Measurements from ENCODE around the gene STRA8. TPM values are rescaled to one million over a fixed set of nuclear protein-coding genes. Genes with fewer than 3 reads are reported as not detected.

Gene STRA8
- total and polyA plus RNA-seq, 7 experiments from 2014 or later, result not detected

GRCh38 chr7:135201350-135201749 is 32.3 kb upstream of the STRA8 start:
- H3K36me3 ChIP-seq (ENCODE audit: control insufficient read depth in 2 of 3, insufficient read depth in 3 of 3, low read length in 3 of 3), result peaks cover 4 to 81% (median 22%) of the 10 kb centered on the region in 3 experiments

DNA sequence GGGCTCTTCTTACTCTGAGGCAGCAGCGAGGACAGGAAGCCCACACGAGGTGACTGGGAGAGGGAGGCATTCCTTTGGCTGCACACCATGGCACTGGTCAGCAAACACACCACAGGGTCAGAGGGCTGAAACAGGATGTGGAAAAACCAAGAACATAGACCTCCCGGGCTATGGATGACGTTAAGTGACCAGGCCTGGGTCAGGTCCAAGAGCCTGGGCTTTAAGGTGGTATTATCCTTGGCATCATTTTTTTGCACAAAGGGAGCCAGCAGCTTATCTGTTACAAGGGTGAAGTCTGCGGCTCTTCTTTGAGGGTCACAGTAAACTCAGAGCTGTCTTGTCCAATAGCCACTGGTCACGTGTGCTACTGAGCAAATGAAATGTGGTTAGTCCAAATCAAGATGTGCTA is 29.3 kb upstream of the STRA8 start:
- H3K36me3 Mint-ChIP-seq, result peaks cover 0 to 68% (median 33%) of the 10 kb centered on the region in 5 donors
- POLR2A ChIA-PET, result no interaction called here
- no peaks in the 10 kb centered on the region for H3K27me3 ChIP-seq (ENCODE audit: control insufficient read depth in 2 of 2, insufficient read depth in 2 of 2, low read length in 2 of 2)
- H3K4me3 ChIP-seq (ENCODE audit: low read length), result no peak overlapping the region
- no peaks in the 10 kb centered on the region for H3K4me1 ChIP-seq (ENCODE audit: control insufficient read depth in 2 of 2, insufficient read depth in 2 of 2, low read length in 2 of 2)
- CTCF ChIA-PET, result no interaction called here
- H3K27ac Mint-ChIP-seq, result peak overlapping the region in 1 of 9 donors; percentile 31
- H3K36me3 ChIP-seq (ENCODE audit: control insufficient read depth in 2 of 3, insufficient read depth in 3 of 3, low read length in 3 of 3), result peaks cover 4 to 57% (median 11%) of the 10 kb centered on the region in 3 experiments
- no peaks in the 10 kb centered on the region for H3K9me3 ChIP-seq (ENCODE audit: control insufficient read depth in 2 of 3, low read length in 3 of 3)
- no peak overlapping the region for H3K27ac ChIP-seq (ENCODE audit: low read depth, low read length)
- H3K27me3 Mint-ChIP-seq, result no peaks in the 10 kb centered on the region
- peaks cover 25 to 67% (median 48%) of the 10 kb centered on the region in 7 donors for H3K4me1 Mint-ChIP-seq
- intact Hi-C loops (cut with micrococcal nuclease), result no loop called here
- ATAC-seq, result no peak
- H3K9me3 Mint-ChIP-seq, result no peaks in the 10 kb centered on the region
- no peak overlapping the region for H3K4me3 Mint-ChIP-seq
- DNase-seq, result no peak

More at GRCh38 chr7:135201350-135201749, 32.3 kb upstream of the STRA8 start:
- Histone ChIP-seq H3K27ac (ENCODE audit: low read depth, low read length) (no peak overlapping the region), H3K4me3 (ENCODE audit: low read length) (no peak overlapping the region), H3K4me1 (ENCODE audit: control insufficient read depth in 2 of 2, insufficient read depth in 2 of 2, low read length in 2 of 2) (no peaks in the 10 kb centered on the region), H3K9me3 (ENCODE audit: control insufficient read depth in 2 of 3, low read length in 3 of 3) (no peaks in the 10 kb centered on the region), H3K27me3 (ENCODE audit: control insufficient read depth in 2 of 2, insufficient read depth in 2 of 2, low read length in 2 of 2) (no peaks in the 10 kb centered on the region)
- intact Hi-C loops (cut with micrococcal nuclease), result no loop called here
- peaks cover 0 to 77% (median 43%) of the 10 kb centered on the region in 5 donors for H3K36me3 Mint-ChIP-seq
- peak overlapping the region in 1 of 9 donors; percentile 48 for H3K27ac Mint-ChIP-seq
- H3K4me3 Mint-ChIP-seq, result no peak overlapping the region
- no peaks in the 10 kb centered on the region for H3K9me3 Mint-ChIP-seq
- H3K4me1 Mint-ChIP-seq, result peaks cover 6 to 43% (median 27%) of the 10 kb centered on the region in 7 donors
- POLR2A ChIA-PET, result interaction anchor here (1.5 kb wide), 1 partner anchor 9 kb away, joined by 4 read pairs; no protein-coding TSS in a partner anchor
- DNase-seq (no peak), ATAC-seq (no peak)
- CTCF ChIA-PET, result interaction anchor here (1.4 kb wide), 1 partner anchor 9 kb away, joined by 3 read pairs; no protein-coding TSS in a partner anchor
- no peaks in the 10 kb centered on the region for H3K27me3 Mint-ChIP-seq

DNA sequence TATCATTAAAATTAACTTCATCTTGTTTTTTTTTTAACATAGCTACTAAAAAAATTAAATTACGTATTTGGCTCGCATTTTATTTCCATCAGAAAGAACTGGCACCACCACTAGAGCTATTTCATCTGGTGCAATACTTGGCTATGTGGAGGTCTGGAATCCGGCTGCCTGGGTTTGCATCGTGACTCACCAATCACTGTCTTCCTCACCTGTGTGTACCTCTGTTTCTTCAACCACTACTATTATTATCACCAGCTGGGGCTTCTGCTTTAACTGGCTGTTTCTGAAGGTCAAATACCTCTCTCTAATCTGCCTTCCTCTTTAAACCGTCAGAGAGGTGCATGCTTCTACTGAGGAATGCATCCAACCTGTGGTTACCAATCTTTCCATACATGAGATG is 28.8 kb upstream of the STRA8 start:
- H3K4me1 ChIP-seq (ENCODE audit: control insufficient read depth in 2 of 2, insufficient read depth in 2 of 2, low read length in 2 of 2), result no peaks in the 10 kb centered on the region
- ChIA-PET POLR2A (no interaction called here), CTCF (no interaction called here)
- Mint-ChIP-seq H3K36me3 (peaks cover 0 to 63% (median 28%) of the 10 kb centered on the region in 5 donors), H3K27ac (no peak overlapping the region), H3K4me1 (peaks cover 27 to 72% (median 52%) of the 10 kb centered on the region in 7 donors), H3K4me3 (peak overlapping the region in 1 of 10 donors; percentile 3), H3K9me3 (no peaks in the 10 kb centered on the region), H3K27me3 (no peaks in the 10 kb centered on the region)
- DNase-seq, result no peak
- H3K9me3 ChIP-seq (ENCODE audit: control insufficient read depth in 2 of 3, low read length in 3 of 3), result no peaks in the 10 kb centered on the region
- H3K4me3 ChIP-seq (ENCODE audit: low read length), result no peak overlapping the region
- ATAC-seq, result no peak
- no peak overlapping the region for H3K27ac ChIP-seq (ENCODE audit: low read depth, low read length)
- H3K36me3 ChIP-seq (ENCODE audit: control insufficient read depth in 2 of 3, insufficient read depth in 3 of 3, low read length in 3 of 3), result peaks cover 4 to 52% (median 11%) of the 10 kb centered on the region in 3 experiments
- no peaks in the 10 kb centered on the region for H3K27me3 ChIP-seq (ENCODE audit: control insufficient read depth in 2 of 2, insufficient read depth in 2 of 2, low read length in 2 of 2)
- intact Hi-C loops (cut with micrococcal nuclease), result no loop called here

- Mint-ChIP-seq H3K4me3 (no peak overlapping the region), H3K9me3 (no peaks in the 10 kb centered on the region), H3K27me3 (no peaks in the 10 kb centered on the region), H3K36me3 (peaks cover 0 to 57% (median 28%) of the 10 kb centered on the region in 5 donors), H3K4me1 (peaks cover 37 to 78% (median 62%) of the 10 kb centered on the region in 7 donors), H3K27ac (no peak overlapping the region)
- peaks cover 0 to 5% of the 10 kb centered on the region in 2 donors for H3K4me1 ChIP-seq (ENCODE audit: control insufficient read depth in 2 of 2, insufficient read depth in 2 of 2, low read length in 2 of 2)
- intact Hi-C loops (cut with micrococcal nuclease), result no loop called here
- H3K36me3 ChIP-seq (ENCODE audit: control insufficient read depth in 2 of 3, insufficient read depth in 3 of 3, low read length in 3 of 3), result peaks cover 4 to 42% (median 11%) of the 10 kb centered on the region in 3 experiments
- no peak overlapping the region for H3K4me3 ChIP-seq (ENCODE audit: low read length)
- ChIA-PET CTCF (no interaction called here), POLR2A (no interaction called here)
- no peaks in the 10 kb centered on the region for H3K27me3 ChIP-seq (ENCODE audit: control insufficient read depth in 2 of 2, insufficient read depth in 2 of 2, low read length in 2 of 2)
- no peaks in the 10 kb centered on the region for H3K9me3 ChIP-seq (ENCODE audit: control insufficient read depth in 2 of 3, low read length in 3 of 3)
- ATAC-seq, result no peak
- no peak overlapping the region for H3K27ac ChIP-seq (ENCODE audit: low read depth, low read length)
- DNase-seq, result no peak
Observed at GRCh38 chr7:135205850-135206249, 27.8 kb upstream of the STRA8 start.

DNA sequence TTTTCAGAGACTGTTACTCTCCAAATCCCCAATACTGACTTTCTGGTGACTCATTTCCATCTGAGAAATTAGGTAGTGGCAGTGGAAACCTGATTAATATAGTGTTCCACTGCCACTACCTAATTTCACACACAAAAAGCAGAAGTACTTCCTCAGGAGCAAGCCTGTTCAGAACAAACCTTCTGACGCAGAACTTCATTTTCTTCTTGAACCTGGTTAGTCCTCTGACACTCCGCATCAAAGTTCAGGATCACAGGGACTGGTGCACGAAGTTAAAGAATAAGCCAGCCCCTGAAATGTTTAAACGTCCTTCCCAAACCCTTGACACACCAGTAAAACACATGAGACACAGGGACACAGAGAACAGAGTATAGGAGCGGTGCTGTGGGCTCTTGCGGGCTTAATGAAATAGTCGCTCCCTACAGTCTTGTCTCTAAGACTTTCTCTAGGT is 26.7 kb upstream of the STRA8 start:
- no peaks in the 10 kb centered on the region for H3K27me3 ChIP-seq (ENCODE audit: control insufficient read depth in 2 of 2, insufficient read depth in 2 of 2, low read length in 2 of 2)
- POLR2A ChIA-PET, result no interaction called here
- ATAC-seq, result no peak
- H3K36me3 ChIP-seq (ENCODE audit: control insufficient read depth in 2 of 3, insufficient read depth in 3 of 3, low read length in 3 of 3), result peaks cover 4 to 32% (median 11%) of the 10 kb centered on the region in 3 experiments
- Mint-ChIP-seq H3K4me3 (no peak overlapping the region), H3K9me3 (no peaks in the 10 kb centered on the region), H3K36me3 (peaks cover 0 to 49% (median 24%) of the 10 kb centered on the region in 5 donors), H3K27ac (peak overlapping the region in 1 of 9 donors; percentile 7), H3K4me1 (peaks cover 38 to 77% (median 60%) of the 10 kb centered on the region in 7 donors), H3K27me3 (no peaks in the 10 kb centered on the region)
- no peaks in the 10 kb centered on the region for H3K9me3 ChIP-seq (ENCODE audit: control insufficient read depth in 2 of 3, low read length in 3 of 3)
- H3K4me3 ChIP-seq (ENCODE audit: low read length), result no peak overlapping the region
- intact Hi-C loops (cut with micrococcal nuclease), result no loop called here
- H3K4me1 ChIP-seq (ENCODE audit: control insufficient read depth in 2 of 2, insufficient read depth in 2 of 2, low read length in 2 of 2), result peaks cover 0 to 5% of the 10 kb centered on the region in 2 donors
- DNase-seq, result no peak
- CTCF ChIA-PET, result no interaction called here
- no peak overlapping the region for H3K27ac ChIP-seq (ENCODE audit: low read depth, low read length)

DNA sequence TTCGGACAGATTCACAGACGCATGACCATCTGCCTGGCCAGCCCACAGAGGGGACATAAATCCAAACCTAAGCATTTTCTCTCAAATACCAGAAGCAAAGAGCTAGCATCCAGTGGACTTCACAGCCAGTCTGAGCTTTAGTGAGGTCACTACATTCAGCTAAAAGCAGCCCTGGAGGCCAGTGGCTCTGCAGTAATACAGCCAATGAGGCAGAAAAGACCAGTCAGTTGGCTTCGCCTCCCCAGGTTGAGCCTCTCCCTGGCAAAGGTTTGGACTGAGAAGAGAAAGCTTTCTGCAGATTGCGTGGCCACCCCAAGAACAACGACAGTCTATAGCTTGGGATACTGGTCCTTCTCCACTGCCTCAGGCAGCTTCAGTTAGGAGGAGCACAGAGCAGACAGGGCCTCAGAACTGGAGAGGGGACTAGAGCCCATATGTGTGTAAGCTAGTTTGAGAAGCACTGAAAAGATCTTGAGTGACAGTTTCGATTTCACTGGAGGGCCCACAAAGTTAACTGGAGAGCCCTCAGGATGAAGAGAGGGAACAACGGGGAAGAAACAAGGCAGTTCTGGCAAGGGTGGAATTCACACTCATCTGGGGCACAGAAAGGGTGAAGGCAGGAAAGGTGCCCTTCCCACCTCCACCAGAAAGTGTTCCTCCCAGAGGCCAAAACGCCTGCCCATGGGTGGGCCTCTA is 26.1 kb upstream of the STRA8 start:
- Mint-ChIP-seq H3K27ac (peak overlapping the region in 1 of 9 donors; percentile 7), H3K4me1 (peaks cover 33 to 73% (median 60%) of the 10 kb centered on the region in 7 donors), H3K4me3 (peak overlapping the region in 4 of 10 donors; percentile 6 to 37 (median 29))

More for the DNA sequence above, 26.1 kb upstream of the STRA8 start:
- H3K9me3 ChIP-seq (ENCODE audit: control insufficient read depth in 2 of 3, low read length in 3 of 3), result no peaks in the 10 kb centered on the region
- peaks cover 0 to 5% of the 10 kb centered on the region in 2 donors for H3K4me1 ChIP-seq (ENCODE audit: control insufficient read depth in 2 of 2, insufficient read depth in 2 of 2, low read length in 2 of 2)
- Mint-ChIP-seq H3K36me3 (peaks cover 0 to 44% (median 20%) of the 10 kb centered on the region in 5 donors), H3K27me3 (no peaks in the 10 kb centered on the region), H3K9me3 (no peaks in the 10 kb centered on the region)
- DNase-seq (no peak), ATAC-seq (no peak)
- CTCF ChIA-PET, result no interaction called here
- POLR2A ChIA-PET, result interaction anchor here (0.6 kb wide), 1 partner anchor 266 kb away, joined by 3 read pairs; no protein-coding TSS in a partner anchor
- no peaks in the 10 kb centered on the region for H3K27me3 ChIP-seq (ENCODE audit: control insufficient read depth in 2 of 2, insufficient read depth in 2 of 2, low read length in 2 of 2)
- intact Hi-C loops (cut with micrococcal nuclease), result no loop called here
- peaks cover 4 to 26% (median 11%) of the 10 kb centered on the region in 3 experiments for H3K36me3 ChIP-seq (ENCODE audit: control insufficient read depth in 2 of 3, insufficient read depth in 3 of 3, low read length in 3 of 3)
- no peak overlapping the region for H3K4me3 ChIP-seq (ENCODE audit: low read length)
- no peak overlapping the region for H3K27ac ChIP-seq (ENCODE audit: low read depth, low read length)

All from naive thymus-derived CD4-positive, alpha-beta T cell (primary cell).